Panc1 (cell line): ENCODE measurements around the gene SURF4.

Experiments
- TCF7L2 ChIP-seq: IDR thresholded peaks from 2 replicates; pipeline ENCODE4 v1.6.1; 2011; ENCODE audit warnings: mild to moderate bottlenecking, low read depth, low read length, inconsistent platforms
- TF ChIP-seq, protein P1 (sequence below): fragments of 450-650 bp; IDR thresholded peaks from 2 replicates; pipeline ENCODE4 v1.5.1; 2017; ENCODE audit warnings: mild to moderate bottlenecking
- TF ChIP-seq, protein P2 (sequence below), 2 experiments: IDR thresholded peaks; 2 replicates each; pipeline ENCODE4 v1.6.1; 2011 to 2012; ENCODE audit warnings: low read depth in 2 of 2, control low read depth in 1 of 2, low read length in 1 of 2, mild to moderate bottlenecking in 1 of 2, moderate library complexity in 1 of 2; ENCODE audit not compliant: insufficient read depth in 1 of 2

DNA sequence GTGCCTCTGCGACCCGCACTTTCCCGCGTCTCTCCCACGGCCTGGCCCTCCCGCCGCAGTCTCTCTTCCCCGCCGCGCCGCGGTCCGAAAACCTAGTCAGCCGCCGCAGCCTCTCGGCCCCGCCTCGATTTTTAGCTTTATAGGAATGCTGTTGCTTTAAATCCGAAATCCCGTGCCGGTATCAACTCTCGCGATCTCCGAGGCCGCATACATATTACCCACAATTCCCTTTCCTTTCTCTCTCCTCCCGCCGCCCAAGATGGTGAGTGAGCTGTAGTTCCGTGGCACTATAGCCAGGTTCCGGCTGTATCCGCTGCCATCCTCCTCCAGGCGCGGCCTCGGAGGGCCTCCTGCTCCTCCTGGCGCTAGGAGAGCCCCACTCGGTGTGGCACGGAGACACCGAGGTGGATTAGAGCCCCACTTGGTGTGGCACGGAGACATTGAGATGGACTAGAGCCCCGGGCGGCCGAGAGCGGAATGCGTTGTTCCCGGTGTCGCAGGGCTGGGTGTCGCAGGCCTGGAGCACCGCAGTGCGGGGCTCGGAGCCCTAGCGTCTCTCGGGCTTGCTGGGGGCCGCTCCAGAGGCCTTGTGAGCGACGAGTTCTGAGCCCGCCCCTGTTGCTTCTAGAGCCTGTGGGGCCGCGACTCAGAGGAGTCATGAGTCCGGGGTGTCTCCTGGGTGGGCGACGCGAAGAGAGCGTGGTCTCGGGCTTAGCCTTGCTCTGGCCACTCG lies 27.7 kb downstream of the SURF4 start, which contains the start of the genes MED22 and RPL7A:
- TF ChIP-seq, protein P1, sequence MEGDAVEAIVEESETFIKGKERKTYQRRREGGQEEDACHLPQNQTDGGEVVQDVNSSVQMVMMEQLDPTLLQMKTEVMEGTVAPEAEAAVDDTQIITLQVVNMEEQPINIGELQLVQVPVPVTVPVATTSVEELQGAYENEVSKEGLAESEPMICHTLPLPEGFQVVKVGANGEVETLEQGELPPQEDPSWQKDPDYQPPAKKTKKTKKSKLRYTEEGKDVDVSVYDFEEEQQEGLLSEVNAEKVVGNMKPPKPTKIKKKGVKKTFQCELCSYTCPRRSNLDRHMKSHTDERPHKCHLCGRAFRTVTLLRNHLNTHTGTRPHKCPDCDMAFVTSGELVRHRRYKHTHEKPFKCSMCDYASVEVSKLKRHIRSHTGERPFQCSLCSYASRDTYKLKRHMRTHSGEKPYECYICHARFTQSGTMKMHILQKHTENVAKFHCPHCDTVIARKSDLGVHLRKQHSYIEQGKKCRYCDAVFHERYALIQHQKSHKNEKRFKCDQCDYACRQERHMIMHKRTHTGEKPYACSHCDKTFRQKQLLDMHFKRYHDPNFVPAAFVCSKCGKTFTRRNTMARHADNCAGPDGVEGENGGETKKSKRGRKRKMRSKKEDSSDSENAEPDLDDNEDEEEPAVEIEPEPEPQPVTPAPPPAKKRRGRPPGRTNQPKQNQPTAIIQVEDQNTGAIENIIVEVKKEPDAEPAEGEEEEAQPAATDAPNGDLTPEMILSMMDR: no peak
- TF ChIP-seq, protein P2, sequence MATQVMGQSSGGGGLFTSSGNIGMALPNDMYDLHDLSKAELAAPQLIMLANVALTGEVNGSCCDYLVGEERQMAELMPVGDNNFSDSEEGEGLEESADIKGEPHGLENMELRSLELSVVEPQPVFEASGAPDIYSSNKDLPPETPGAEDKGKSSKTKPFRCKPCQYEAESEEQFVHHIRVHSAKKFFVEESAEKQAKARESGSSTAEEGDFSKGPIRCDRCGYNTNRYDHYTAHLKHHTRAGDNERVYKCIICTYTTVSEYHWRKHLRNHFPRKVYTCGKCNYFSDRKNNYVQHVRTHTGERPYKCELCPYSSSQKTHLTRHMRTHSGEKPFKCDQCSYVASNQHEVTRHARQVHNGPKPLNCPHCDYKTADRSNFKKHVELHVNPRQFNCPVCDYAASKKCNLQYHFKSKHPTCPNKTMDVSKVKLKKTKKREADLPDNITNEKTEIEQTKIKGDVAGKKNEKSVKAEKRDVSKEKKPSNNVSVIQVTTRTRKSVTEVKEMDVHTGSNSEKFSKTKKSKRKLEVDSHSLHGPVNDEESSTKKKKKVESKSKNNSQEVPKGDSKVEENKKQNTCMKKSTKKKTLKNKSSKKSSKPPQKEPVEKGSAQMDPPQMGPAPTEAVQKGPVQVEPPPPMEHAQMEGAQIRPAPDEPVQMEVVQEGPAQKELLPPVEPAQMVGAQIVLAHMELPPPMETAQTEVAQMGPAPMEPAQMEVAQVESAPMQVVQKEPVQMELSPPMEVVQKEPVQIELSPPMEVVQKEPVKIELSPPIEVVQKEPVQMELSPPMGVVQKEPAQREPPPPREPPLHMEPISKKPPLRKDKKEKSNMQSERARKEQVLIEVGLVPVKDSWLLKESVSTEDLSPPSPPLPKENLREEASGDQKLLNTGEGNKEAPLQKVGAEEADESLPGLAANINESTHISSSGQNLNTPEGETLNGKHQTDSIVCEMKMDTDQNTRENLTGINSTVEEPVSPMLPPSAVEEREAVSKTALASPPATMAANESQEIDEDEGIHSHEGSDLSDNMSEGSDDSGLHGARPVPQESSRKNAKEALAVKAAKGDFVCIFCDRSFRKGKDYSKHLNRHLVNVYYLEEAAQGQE (IDR thresholded peaks at IDR 0.05; ENCODE audit: insufficient read depth in 1 of 2, low read depth in 2 of 2, low read length in 1 of 2): no peak
- no peak for TF ChIP-seq TCF7L2
